ENCODE measurements around the gene LY6G5B. TPM values are rescaled to one million over a fixed set of nuclear protein-coding genes. Genes with fewer than 3 reads are reported as not detected.

Gene LY6G5B
- polyA plus RNA-seq (2014; cell fraction: cytosol; rRNA removed): 4.6 and 4.9 TPM in 2 replicates
- 51.6 and 86.2 TPM in 2 replicates for polyA plus RNA-seq (2014; cell fraction: nucleus; rRNA removed)

GRCh38 chr6:31669676-31670075 is at the start of gene LY6G5B:
LY6G5B (plus strand) TSS chr6:31669976; CDS start chr6:31670951, 975 bp downstream.
- no peak for DNase-seq (ENCODE audit: low spot score)

- DNase-seq (ENCODE audit: low spot score): peak; percentile 87
Observed at GRCh38 chr6:31620586-31621319, 49.0 kb upstream of the LY6G5B start, which contains the start of gene PRRC2A. PRRC2A (plus strand) TSS chr6:31620715; CDS start chr6:31622790, 2,075 bp downstream.

DNA sequence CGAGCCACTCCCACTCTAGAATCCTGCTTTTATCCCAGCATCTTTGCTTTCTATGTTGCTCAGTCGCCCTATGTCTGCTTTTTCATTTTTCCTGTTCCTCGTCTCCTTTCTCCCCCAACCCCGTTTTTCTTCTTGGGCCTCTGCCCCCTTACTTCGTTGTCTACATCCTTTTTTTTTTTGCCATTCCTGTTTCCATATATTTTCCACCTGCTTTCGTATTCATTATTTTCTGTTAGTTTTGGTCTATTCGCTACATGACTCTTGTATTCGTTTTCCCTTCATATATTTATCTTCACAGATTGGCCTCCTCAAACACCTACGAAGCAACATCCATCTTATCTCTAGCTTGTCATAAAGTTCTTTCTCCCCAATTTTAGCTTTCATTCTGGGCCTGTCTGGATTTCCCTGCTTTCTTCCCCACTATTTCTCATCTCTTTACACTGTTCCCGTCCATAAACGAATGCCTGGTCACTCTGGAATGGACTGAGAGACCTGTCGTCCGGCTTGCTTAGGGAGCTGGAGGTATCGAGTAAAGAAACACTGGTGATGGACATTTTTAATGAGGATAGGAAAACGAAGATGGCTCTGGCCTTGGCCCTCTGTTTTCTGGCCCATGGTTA is 48.3 kb upstream of the LY6G5B start:
- no peak for DNase-seq (ENCODE audit: low spot score)

- no peak for DNase-seq (ENCODE audit: low spot score)
Observed at GRCh38 chr6:31621991-31622390, 47.8 kb upstream of the LY6G5B start.

DNA sequence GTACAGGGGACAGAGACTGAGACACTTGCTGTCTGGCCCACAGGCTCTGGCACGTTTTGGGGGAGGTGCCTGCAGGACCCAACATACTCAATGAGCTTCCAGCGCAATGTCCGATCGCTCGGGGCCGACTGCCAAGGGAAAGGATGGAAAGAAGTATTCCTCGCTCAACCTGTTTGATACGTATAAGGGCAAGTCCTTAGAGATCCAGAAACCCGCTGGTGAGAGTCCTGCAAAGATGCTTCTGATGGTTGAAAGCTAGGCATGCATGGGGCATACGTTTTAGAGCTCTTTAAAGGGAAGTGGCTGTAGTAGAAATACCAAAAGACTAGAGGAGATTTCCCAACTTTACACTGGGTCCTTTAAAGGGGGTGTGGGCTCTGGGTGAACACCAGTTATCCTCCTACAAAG is 47.1 kb upstream of the LY6G5B start:
- no peak for DNase-seq (ENCODE audit: low spot score)

DNA sequence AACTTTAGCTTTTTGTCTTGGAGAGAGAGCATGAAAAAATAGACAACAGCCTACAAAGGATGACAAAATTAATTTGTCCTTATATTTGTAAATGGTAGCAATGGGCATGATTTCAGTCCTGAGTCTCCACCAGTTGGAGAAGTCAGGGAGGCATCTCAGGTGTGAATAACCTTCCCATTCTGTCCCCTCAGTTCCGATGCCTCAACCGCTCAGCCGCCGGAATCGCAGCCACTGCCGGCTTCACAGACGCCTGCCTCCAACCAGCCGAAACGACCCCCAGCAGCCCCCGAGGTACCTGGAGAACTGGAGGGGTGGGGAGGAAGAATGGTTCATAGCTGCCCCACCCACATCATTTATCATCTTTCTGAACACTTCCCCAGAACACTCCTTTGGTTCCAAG is 45.7 kb upstream of the LY6G5B start:
- DNase-seq (ENCODE audit: low spot score): no peak

DNA sequence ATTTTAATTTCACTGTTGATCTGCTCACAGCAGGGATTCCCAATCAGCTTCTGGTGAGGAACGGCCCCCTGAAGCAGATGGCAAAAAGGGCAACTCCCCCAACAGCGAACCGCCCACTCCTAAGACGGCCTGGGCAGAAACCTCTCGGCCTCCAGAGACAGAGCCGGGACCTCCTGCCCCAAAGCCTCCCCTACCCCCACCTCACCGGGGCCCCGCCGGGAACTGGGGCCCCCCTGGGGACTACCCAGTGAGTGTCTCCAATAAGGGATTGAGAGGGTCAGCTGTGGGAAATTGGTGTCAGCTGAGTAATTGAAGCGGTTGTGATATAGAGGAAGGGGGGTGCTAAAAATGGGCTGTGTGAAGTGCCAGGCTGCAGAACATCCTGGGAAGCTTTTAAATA is 42.8 kb upstream of the LY6G5B start:
- DNase-seq (ENCODE audit: low spot score): no peak

- no peak for DNase-seq (ENCODE audit: low spot score)
Observed at GRCh38 chr6:31627690-31628287, 42.0 kb upstream of the LY6G5B start.

DNA sequence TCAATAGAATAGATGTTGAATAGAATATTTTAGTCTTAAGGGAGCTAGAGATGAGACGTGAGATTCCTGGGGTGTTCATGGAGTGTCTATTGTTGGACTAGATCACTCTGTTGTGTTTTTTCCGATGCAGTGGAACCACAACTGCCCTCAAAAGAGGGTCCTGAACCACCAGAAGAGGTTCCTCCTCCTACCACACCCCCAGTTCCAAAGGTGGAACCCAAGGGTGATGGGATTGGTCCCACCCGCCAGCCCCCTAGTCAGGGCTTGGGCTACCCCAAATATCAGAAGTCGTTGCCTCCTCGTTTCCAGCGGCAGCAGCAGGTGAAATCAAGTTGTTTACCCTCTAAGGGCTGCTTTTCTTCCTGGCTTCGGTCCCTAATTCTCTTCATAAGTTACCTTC is 40.8 kb upstream of the LY6G5B start:
- DNase-seq (ENCODE audit: low spot score): no peak

DNA sequence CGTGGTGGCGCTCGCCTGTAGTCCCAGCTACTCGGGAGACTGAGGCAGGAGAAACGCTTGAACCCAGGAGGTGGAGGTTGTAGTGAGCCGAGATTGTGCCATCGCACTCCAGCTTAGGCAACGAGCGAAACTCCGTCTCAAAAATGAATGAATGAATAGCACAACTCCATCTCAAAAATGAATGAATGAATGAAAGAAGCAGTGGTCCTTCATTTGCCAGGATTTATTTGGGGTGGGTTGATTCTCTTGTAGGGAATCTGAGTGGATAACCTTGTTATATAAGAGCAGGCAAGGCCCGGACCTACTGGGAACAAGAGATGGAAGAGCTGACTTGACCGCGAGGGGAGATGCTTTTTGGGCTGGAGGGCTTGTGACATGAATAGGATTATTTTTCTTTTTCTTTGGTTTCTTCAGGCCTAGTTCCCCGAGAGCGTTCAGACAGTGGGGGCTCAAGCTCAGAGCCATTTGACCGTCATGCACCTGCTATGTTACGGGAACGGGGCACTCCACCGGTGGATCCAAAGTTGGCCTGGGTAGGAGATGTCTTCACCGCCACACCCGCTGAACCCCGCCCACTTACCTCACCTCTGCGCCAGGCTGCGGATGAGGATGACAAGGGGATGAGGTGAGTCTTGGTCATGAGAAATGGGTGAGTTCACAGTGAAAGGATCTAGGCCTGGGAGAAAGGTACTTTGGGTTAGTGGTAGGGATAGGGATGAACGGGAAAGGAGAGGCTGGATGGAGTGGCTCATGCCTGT is 39.4 kb upstream of the LY6G5B start:
- DNase-seq (ENCODE audit: low spot score): no peak

DNA sequence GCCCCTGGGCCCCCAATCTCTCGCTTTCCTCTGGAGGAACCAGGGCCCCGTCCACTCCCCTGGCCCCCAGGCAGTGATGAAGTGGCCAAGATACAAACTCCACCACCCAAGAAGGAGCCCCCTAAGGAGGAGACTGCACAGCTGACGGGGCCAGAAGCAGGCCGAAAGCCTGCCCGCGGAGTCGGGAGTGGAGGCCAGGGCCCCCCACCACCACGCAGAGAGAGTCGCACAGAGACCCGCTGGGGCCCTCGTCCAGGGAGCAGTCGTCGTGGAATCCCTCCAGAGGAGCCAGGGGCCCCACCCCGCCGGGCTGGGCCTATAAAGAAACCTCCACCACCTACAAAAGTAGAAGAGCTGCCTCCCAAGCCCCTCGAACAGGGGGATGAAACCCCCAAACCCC is 38.6 kb upstream of the LY6G5B start:
- DNase-seq (ENCODE audit: low spot score): no peak

- DNase-seq (ENCODE audit: low spot score): no peak
Observed at GRCh38 chr6:31631681-31632278, 38.0 kb upstream of the LY6G5B start.

- no peak for DNase-seq (ENCODE audit: low spot score)
Observed at GRCh38 chr6:31632279-31632946, 37.4 kb upstream of the LY6G5B start.

- DNase-seq (ENCODE audit: low spot score): no peak
Observed at GRCh38 chr6:31633447-31633846, 36.3 kb upstream of the LY6G5B start.

DNA sequence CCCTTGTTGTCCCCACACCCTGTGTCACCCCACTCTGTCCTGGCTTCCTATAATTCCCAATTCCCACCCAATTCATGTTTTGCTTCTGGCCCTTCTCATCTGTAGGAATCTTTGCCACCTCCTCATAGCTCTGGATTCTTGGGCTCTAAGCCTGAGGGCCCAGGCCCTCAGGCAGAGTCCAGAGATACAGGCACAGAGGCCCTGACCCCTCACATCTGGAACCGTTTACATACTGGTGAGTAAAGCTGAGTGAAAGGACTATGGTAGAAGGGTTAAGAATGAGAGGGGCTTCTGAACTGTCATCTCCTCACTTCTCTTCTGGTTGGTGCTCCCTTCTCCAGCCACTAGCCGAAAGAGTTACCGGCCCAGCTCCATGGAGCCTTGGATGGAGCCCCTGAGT is 35.6 kb upstream of the LY6G5B start:
- DNase-seq (ENCODE audit: low spot score): no peak

DNA sequence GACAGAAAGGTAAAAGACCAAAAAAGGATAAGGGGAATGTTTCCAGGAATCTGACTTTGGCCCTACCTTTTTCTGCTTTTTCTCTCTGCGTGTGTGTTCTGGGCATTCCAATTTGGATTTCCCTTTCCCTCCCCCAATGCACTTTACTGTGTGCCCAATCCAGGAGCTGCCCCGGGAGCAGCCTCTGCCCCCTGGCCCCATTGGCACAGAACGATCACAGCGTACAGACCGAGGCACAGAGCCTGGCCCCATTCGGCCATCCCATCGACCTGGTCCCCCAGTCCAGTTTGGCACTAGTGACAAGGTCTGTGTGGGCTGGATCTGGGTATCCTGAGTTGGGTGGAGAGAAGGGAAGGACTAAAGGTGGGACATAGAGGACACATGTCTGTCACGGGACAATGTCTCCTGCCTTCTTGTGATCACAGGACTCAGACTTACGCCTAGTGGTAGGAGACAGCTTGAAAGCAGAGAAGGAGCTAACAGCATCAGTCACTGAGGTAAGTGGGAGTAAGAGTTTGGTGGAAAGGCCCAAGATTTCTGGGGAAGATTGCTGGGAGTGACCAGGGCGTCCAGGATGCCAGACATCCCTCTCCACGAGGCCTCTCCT is 34.7 kb upstream of the LY6G5B start:
- DNase-seq (ENCODE audit: low spot score): no peak

- DNase-seq (ENCODE audit: low spot score): no peak
Observed at GRCh38 chr6:31636698-31637596, 32.8 kb upstream of the LY6G5B start.

- DNase-seq (ENCODE audit: low spot score): no peak
Observed at GRCh38 chr6:31639043-31639442, 30.7 kb upstream of the LY6G5B start.

- DNase-seq (ENCODE audit: low spot score): no peak
Observed at GRCh38 chr6:31639449-31639861, 30.3 kb upstream of the LY6G5B start.

All from SK-N-DZ (cell line).